Naive thymus-derived CD4-positive, alpha-beta T cell (primary cell): Measurements from ENCODE around the gene DHRS13. TPM values are rescaled to one million over a fixed set of nuclear protein-coding genes. Genes with fewer than 3 reads are reported as not detected.
"Not testable (repeated sequence)": the region's sequence is repeated elsewhere in the genome, so short reads cannot be mapped to it uniquely, and the experiment has no call there.

Source experiments
- ATAC-seq: fragments of 150-1000 bp; cut with Tn5 transposase; 2 replicates; pipeline ENCODE4 v1.10.0; 2021; ENCODE audit warnings: mild to moderate bottlenecking, moderate library complexity
- CTCF ChIA-PET: fragments of 350-600 bp; sonication (Branson Sonifier 250); formaldehyde crosslinking; loops from one replicate; lab custom pipeline; 2021; ENCODE audit warnings: antibody characterized with exemption; lab: Charles Lee
- POLR2A ChIA-PET: fragments of 350-600 bp; sonication (Branson Sonifier 250); formaldehyde crosslinking; loops from one replicate; lab custom pipeline; 2021; ENCODE audit warnings: antibody characterized with exemption, inconsistent platforms; lab: Charles Lee
- DNase-seq, 9 donors: peaks; one replicate each; pipeline versions ENCODE4 v3.0.0 to v3.0.0-alpha.2; 2020 to 2022; ENCODE audit warnings: mixed read lengths in 1 of 9
- H3K27ac ChIP-seq: one replicate; pipeline ENCODE4 v1.7.0; 2013; ENCODE audit warnings: mild to moderate bottlenecking, low read depth, low read length, moderate library complexity
- H3K27me3 ChIP-seq, 2 donors: one replicate each; pipeline ENCODE4 v1.7.0; 2013; ENCODE audit warnings: low read length in 2 of 2, mild to moderate bottlenecking in 2 of 2, moderate library complexity in 2 of 2; ENCODE audit not compliant: control insufficient read depth in 2 of 2, insufficient read depth in 2 of 2
- H3K36me3 ChIP-seq, 3 experiments: 1 replicate in 2 of 3; 2 replicates in 1 of 3; pipeline ENCODE4 v1.7.0; 2013; ENCODE audit warnings: low read length in 3 of 3, mild to moderate bottlenecking in 3 of 3, moderate library complexity in 1 of 3; ENCODE audit not compliant: insufficient read depth in 3 of 3, control insufficient read depth in 2 of 3
- H3K4me1 ChIP-seq, 2 donors: one replicate each; pipeline ENCODE4 v1.7.0; 2013; ENCODE audit warnings: low read length in 2 of 2, mild to moderate bottlenecking in 2 of 2, moderate library complexity in 1 of 2; ENCODE audit not compliant: control insufficient read depth in 2 of 2, insufficient read depth in 2 of 2
- H3K4me3 ChIP-seq: 2 replicates; pipeline ENCODE4 v1.7.0; 2013; ENCODE audit warnings: mild to moderate bottlenecking, low read length
- H3K9me3 ChIP-seq, 3 experiments: 1 replicate in 2 of 3; 2 replicates in 1 of 3; pipeline ENCODE4 v1.7.0; 2013; ENCODE audit warnings: low read length in 3 of 3; ENCODE audit not compliant: control insufficient read depth in 2 of 3
- H3K27ac Mint-ChIP-seq, 9 donors: one replicate each; pipeline ENCODE4 v1.8.0; 2020 to 2022; ENCODE audit warnings: mixed read lengths in 9 of 9, mild to moderate bottlenecking in 8 of 9, moderate library complexity in 5 of 9, inconsistent platforms in 2 of 9
- H3K27me3 Mint-ChIP-seq, 5 donors: one replicate each; pipeline ENCODE4 v1.8.0; 2021 to 2022; ENCODE audit warnings: mixed read lengths in 5 of 5, mild to moderate bottlenecking in 1 of 5
- H3K36me3 Mint-ChIP-seq, 5 donors: one replicate each; pipeline ENCODE4 v1.8.0; 2020 to 2022; ENCODE audit warnings: mixed read lengths in 5 of 5, mild to moderate bottlenecking in 3 of 5, inconsistent platforms in 1 of 5
- H3K4me1 Mint-ChIP-seq, 7 donors: one replicate each; pipeline ENCODE4 v1.8.0; 2020 to 2022; ENCODE audit warnings: mixed read lengths in 7 of 7, mild to moderate bottlenecking in 3 of 7, inconsistent platforms in 1 of 7
- H3K4me3 Mint-ChIP-seq, 10 donors: one replicate each; pipeline ENCODE4 v1.8.0; 2020 to 2022; ENCODE audit warnings: mild to moderate bottlenecking in 10 of 10, mixed read lengths in 10 of 10, moderate library complexity in 6 of 10, inconsistent platforms in 2 of 10
- H3K9me3 Mint-ChIP-seq, 11 donors: one replicate each; pipeline ENCODE4 v1.8.0; 2020 to 2022; ENCODE audit warnings: mixed read lengths in 11 of 11, mild to moderate bottlenecking in 4 of 11, inconsistent platforms in 1 of 11, moderate library complexity in 1 of 11
- intact Hi-C, 2 donors: fragments of 100-400 bp; cut with micrococcal nuclease; formaldehyde crosslinking; loops; one replicate each; pipeline ENCODE4 v1.15.1; 2023
- polyA plus RNA-seq, 2 donors: library from polyadenylated mRNA; unstranded; fragments of 300-500 nt; fragmentation: Illumina TruSeq; gene quantifications; one replicate each; pipeline ENCODE4 v1.2.3, GENCODE V29; 2021
- total RNA-seq, 6 experiments: library from RNA in 5 of 6; stranded (reverse) in 5 of 6; gene quantifications; 1 replicate in 5 of 6; 2 replicates in 1 of 6; pipeline ENCODE4 v1.2.3 and lab custom pipeline; 2021 to 2026

Gene DHRS13
- total and polyA plus RNA-seq, 7 experiments from 2014 or later: 15.3 to 51.3 (median 29.9) TPM

DNA sequence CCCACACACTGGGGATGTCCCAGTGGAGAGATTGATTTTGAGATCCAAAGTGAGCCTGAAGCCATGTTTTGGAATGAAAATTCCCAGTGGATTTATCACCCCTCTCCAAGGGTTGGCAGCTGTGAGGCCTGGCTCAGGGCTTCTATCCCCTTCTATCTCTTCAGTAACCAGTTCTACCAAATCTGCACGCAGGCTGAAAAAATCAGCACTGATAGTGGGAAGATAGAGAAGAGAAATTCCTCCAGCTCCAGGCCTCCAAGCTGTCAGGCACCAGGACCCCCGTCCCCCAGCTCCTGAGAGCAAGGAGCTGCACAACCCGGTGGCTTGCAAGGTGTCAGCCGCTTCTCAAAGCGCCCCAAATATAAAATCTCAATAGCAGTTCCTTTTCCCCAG, 6.4 kb downstream of the DHRS13 start:
- Histone ChIP-seq H3K27ac (peak overlapping the region; percentile 96), H3K9me3 (no peaks in the 10 kb centered on the region), H3K4me3 (peak overlapping the region; percentile 82), H3K4me1 (peaks cover 36 to 44% of the 10 kb centered on the region in 2 donors), H3K27me3 (no peaks in the 10 kb centered on the region), H3K36me3 (peaks cover 0 to 7% (median 0%) of the 10 kb centered on the region in 3 experiments)
- peak overlapping the region; percentile 81 to 99 (median 97) for H3K27ac Mint-ChIP-seq
- ATAC-seq: no peak
- H3K4me1 Mint-ChIP-seq: peaks cover 31 to 80% (median 64%) of the 10 kb centered on the region in 7 donors
- peak overlapping the region; percentile 86 to 98 (median 96) for H3K4me3 Mint-ChIP-seq
- intact Hi-C loops: loop anchor here (2.0 to 5.0 kb wide), 2 partner anchors 26 to 234 kb away; partner anchors contain the start of genes SDF2 (in 1 of the 2) and SUPT6H (in 1 of the 2)
- H3K9me3 Mint-ChIP-seq: no peaks in the 10 kb centered on the region
- DNase-seq: no peak
- CTCF ChIA-PET: interaction anchor here (1.5 kb wide), 1 partner anchor 25 kb away, joined by 3 read pairs; no protein-coding TSS in a partner anchor
- H3K27me3 Mint-ChIP-seq: no peaks in the 10 kb centered on the region
- H3K36me3 Mint-ChIP-seq: peaks cover 0 to 29% (median 3%) of the 10 kb centered on the region in 5 donors
- POLR2A ChIA-PET: interaction anchor here (0.7 to 12.7 kb wide), 15 partner anchors 10 to 177 kb away, joined by 3 to 183 read pairs (median 4); partner anchors contain the start of genes ERAL1, FAM222B, NEK8 and PHF12

DNA sequence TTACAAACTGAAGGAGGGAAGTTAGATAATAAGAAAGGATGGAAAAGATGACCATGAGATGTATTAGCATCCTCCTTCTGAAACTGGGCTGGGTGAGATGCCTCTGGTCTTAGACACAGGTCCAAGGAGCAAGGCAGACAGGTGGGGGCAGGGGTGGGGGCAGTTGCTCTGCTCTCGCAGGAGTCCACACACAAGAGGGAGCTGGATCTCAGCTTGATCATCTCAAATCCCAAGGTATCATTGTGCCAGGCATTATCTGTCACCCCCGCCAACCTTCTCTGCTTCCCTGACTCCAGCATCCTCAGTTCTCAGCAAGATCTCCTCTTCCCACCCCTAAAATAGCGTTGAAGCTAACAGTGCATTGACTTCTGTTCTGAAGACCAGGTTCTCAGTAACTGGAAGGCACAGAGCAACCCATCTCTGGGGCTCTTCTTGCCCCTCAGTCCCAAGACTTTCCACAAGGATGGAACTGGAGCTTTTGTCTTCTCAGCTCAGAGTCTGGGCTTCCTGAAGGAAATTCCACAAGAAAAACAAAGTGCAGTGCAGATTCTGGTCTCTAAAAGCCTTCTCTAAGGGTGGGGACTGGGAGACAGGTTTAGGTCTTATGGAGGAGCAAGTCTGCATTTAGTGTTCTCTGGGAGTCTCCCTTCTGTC, 7.0 kb downstream of the DHRS13 start:
- peak overlapping the region; percentile 86 to 98 (median 96) for H3K4me3 Mint-ChIP-seq
- peak overlapping the region; percentile 39 to 99 (median 97) for H3K27ac Mint-ChIP-seq
- DNase-seq (no peak), ATAC-seq (no peak)
- no peaks in the 10 kb centered on the region for H3K27me3 Mint-ChIP-seq
- no peaks in the 10 kb centered on the region for H3K9me3 Mint-ChIP-seq
- ChIA-PET POLR2A (interaction anchor here (0.7 to 12.7 kb wide), 13 partner anchors 9 to 176 kb away, joined by 3 to 183 read pairs (median 4); partner anchors contain the start of genes ERAL1, FAM222B, NEK8 and PHF12), CTCF (interaction anchor here (1.0 to 1.5 kb wide), 2 partner anchors 25 to 169 kb away, joined by 3 read pairs; no protein-coding TSS in a partner anchor)
- Histone ChIP-seq H3K36me3 (peaks cover 0 to 12% (median 0%) of the 10 kb centered on the region in 3 experiments), H3K4me1 (peaks cover 31 to 38% of the 10 kb centered on the region in 2 donors), H3K27ac (peak overlapping the region; percentile 96), H3K4me3 (peak overlapping the region; percentile 82), H3K27me3 (no peaks in the 10 kb centered on the region), H3K9me3 (no peaks in the 10 kb centered on the region)
- H3K36me3 Mint-ChIP-seq: peaks cover 0 to 31% (median 6%) of the 10 kb centered on the region in 5 donors
- peaks cover 35 to 82% (median 67%) of the 10 kb centered on the region in 7 donors for H3K4me1 Mint-ChIP-seq
- intact Hi-C loops: loop anchor here (2.0 to 5.0 kb wide), 2 partner anchors 25 to 234 kb away; partner anchors contain the start of genes SDF2 (in 1 of the 2) and SUPT6H (in 1 of the 2)

- not testable (repeated sequence) for H3K27me3 Mint-ChIP-seq, H3K9me3 ChIP-seq, H3K9me3 Mint-ChIP-seq, H3K27me3 ChIP-seq
- DNase-seq (peak in 3 of 9 donors; percentile 19 to 22 (median 21)), ATAC-seq (peak; percentile 43)
- Histone ChIP-seq H3K4me3 (peak overlapping the region; percentile 43), H3K36me3 (peaks cover 0 to 14% (median 0%) of the 10 kb centered on the region in 3 experiments), H3K4me1 (peaks cover 24 to 40% of the 10 kb centered on the region in 2 donors), H3K27ac (peak overlapping the region; percentile 78)
- CTCF ChIA-PET: interaction anchor here (0.5 to 2.4 kb wide), 8 partner anchors 9 to 174 kb away, joined by 3 to 13 read pairs (median 4); partner anchors contain the start of genes DHRS13, RPL23A and TLCD1
- H3K27ac Mint-ChIP-seq: peak overlapping the region; percentile 93 to 99 (median 99)
- POLR2A ChIA-PET: interaction anchor here (0.6 to 12.7 kb wide), 13 partner anchors 8 to 172 kb away, joined by 3 to 183 read pairs (median 8); partner anchors contain the start of genes DHRS13, FAM222B, NEK8 and PHF12
- H3K4me3 Mint-ChIP-seq: peak overlapping the region; percentile 73 to 93 (median 86)
- H3K4me1 Mint-ChIP-seq: peaks cover 38 to 82% (median 66%) of the 10 kb centered on the region in 7 donors
- intact Hi-C loops: loop anchor here (1.0 kb wide), 3 partner anchors 9 to 38 kb away; partner anchors contain the start of gene ERAL1 (in 1 of the 2)
- peaks cover 0 to 22% (median 8%) of the 10 kb centered on the region in 5 donors for H3K36me3 Mint-ChIP-seq
Observed at GRCh38 chr17:28893248-28894183, 9.4 kb downstream of the DHRS13 start.

DNA sequence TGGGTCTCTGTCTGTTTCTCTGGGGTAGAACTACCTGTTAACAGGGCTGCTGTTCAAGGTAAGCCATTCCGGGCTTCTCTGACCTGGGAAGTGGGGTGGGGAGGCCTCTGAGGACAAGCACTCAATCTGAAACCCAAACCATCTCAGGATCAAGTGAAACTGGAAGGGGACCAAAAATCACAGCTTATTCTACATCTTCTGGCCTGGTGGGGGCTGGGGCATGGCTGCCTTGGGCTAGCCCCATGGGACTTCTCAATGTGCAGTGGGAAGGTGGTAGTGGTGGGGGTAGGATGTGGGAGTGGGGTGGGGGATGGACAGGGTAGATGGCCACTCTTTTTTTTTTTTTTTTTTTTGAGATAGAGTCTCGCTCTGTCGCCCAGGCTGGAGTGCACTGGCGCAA, 10.9 kb downstream of the DHRS13 start:
- ChIA-PET CTCF (interaction anchor here (0.6 to 2.4 kb wide), 7 partner anchors 11 to 191 kb away, joined by 3 to 13 read pairs (median 4); partner anchors contain the start of genes DHRS13 and TLCD1), POLR2A (interaction anchor here (0.6 to 12.7 kb wide), 10 partner anchors 8 to 165 kb away, joined by 3 to 183 read pairs (median 10); partner anchors contain the start of genes DHRS13, NEK8, PHF12 and TLCD1)
- Histone ChIP-seq H3K27ac (peak overlapping the region; percentile 78), H3K4me1 (peaks cover 17 to 34% of the 10 kb centered on the region in 2 donors), H3K4me3 (no peak overlapping the region), H3K27me3 (no peaks in the 10 kb centered on the region), H3K9me3 (no peaks in the 10 kb centered on the region), H3K36me3 (peaks cover 0 to 21% (median 0%) of the 10 kb centered on the region in 3 experiments)
- Mint-ChIP-seq H3K4me3 (peak overlapping the region in 8 of 10 donors; percentile 25 to 62 (median 42)), H3K27me3 (no peaks in the 10 kb centered on the region), H3K4me1 (peaks cover 32 to 81% (median 62%) of the 10 kb centered on the region in 7 donors), H3K9me3 (no peaks in the 10 kb centered on the region), H3K36me3 (peaks cover 0 to 17% (median 8%) of the 10 kb centered on the region in 5 donors), H3K27ac (peak overlapping the region; percentile 74 to 99 (median 92))
- DNase-seq: no peak
- intact Hi-C loops: no loop called here
- ATAC-seq: no peak

GRCh38 chr17:28891201-28891600, 11.7 kb downstream of the DHRS13 start:
- H3K36me3 Mint-ChIP-seq: peaks cover 0 to 18% (median 8%) of the 10 kb centered on the region in 5 donors
- intact Hi-C loops: no loop called here
- DNase-seq (no peak), ATAC-seq (no peak)
- peaks cover 33 to 77% (median 62%) of the 10 kb centered on the region in 7 donors for H3K4me1 Mint-ChIP-seq
- H3K9me3 Mint-ChIP-seq: no peaks in the 10 kb centered on the region
- no peak overlapping the region for H3K4me3 ChIP-seq
- peak overlapping the region; percentile 74 to 99 (median 90) for H3K27ac Mint-ChIP-seq
- H3K4me1 ChIP-seq: peaks cover 15 to 32% of the 10 kb centered on the region in 2 donors
- peaks cover 0 to 26% (median 0%) of the 10 kb centered on the region in 3 experiments for H3K36me3 ChIP-seq
- ChIA-PET CTCF (interaction anchor here (0.5 to 2.4 kb wide), 3 partner anchors 49 to 553 kb away, joined by 4 to 13 read pairs (median 5); partner anchors contain the start of gene FAM222B), POLR2A (interaction anchor here (0.8 to 8.9 kb wide), 5 partner anchors 9 to 172 kb away, joined by 3 to 67 read pairs (median 4); partner anchors contain the start of genes DHRS13, ERAL1 and RPL23A)
- peak overlapping the region in 8 of 10 donors; percentile 28 to 68 (median 50) for H3K4me3 Mint-ChIP-seq
- no peaks in the 10 kb centered on the region for H3K27me3 Mint-ChIP-seq
- peak overlapping the region; percentile 78 for H3K27ac ChIP-seq
- no peaks in the 10 kb centered on the region for H3K9me3 ChIP-seq
- no peaks in the 10 kb centered on the region for H3K27me3 ChIP-seq
